GM19238 (cell line): Measurements from ENCODE around the gene SRGAP2B.
"Not testable (repeated sequence)": the region's sequence is repeated elsewhere in the genome, so short reads cannot be mapped to it uniquely, and the experiment has no call there.

Experiments used
- DNase-seq: peaks from one replicate; pipeline ENCODE4 v3.0.0; 2011; ENCODE audit warnings: low spot score; ENCODE audit not compliant: insufficient read length

SRGAP2B gene

GRCh38 chr1:144998134-144998980 lies 96.8 kb downstream of the SRGAP2B start:
- DNase-seq, result not testable (repeated sequence)

- DNase-seq, result not testable (repeated sequence)
These were observed 99.2 kb downstream of the SRGAP2B start for GRCh38 chr1:144995833-144996410.

GRCh38 chr1:144992915-144993314 lies 102.2 kb downstream of the SRGAP2B start:
- not testable (repeated sequence) for DNase-seq

- DNase-seq, result not testable (repeated sequence)
These were observed 104.5 kb downstream of the SRGAP2B start for GRCh38 chr1:144990611-144991010.

- not testable (repeated sequence) for DNase-seq
These were observed 108.0 kb downstream of the SRGAP2B start for GRCh38 chr1:144987131-144987530.

GRCh38 chr1:144986171-144986860 lies 108.8 kb downstream of the SRGAP2B start:
- DNase-seq, result not testable (repeated sequence)

GRCh38 chr1:144985550-144986170 lies 109.5 kb downstream of the SRGAP2B start:
- DNase-seq, result not testable (repeated sequence)

- not testable (repeated sequence) for DNase-seq
These were observed 112.2 kb downstream of the SRGAP2B start for GRCh38 chr1:144982802-144983525.

- DNase-seq, result not testable (repeated sequence)
These were observed 114.0 kb downstream of the SRGAP2B start for GRCh38 chr1:144981157-144981556.

GRCh38 chr1:144979960-144980595 lies 115.0 kb downstream of the SRGAP2B start:
- not testable (repeated sequence) for DNase-seq

GRCh38 chr1:144977856-144978255 lies 117.3 kb downstream of the SRGAP2B start:
- not testable (repeated sequence) for DNase-seq

- not testable (repeated sequence) for DNase-seq
These were observed 123.2 kb downstream of the SRGAP2B start for GRCh38 chr1:144971936-144972335.

GRCh38 chr1:144966488-144966887 lies 128.6 kb downstream of the SRGAP2B start:
- DNase-seq, result not testable (repeated sequence)

- not testable (repeated sequence) for DNase-seq
These were observed 130.4 kb downstream of the SRGAP2B start for GRCh38 chr1:144964765-144965164.

- DNase-seq, result not testable (repeated sequence)
These were observed 130.9 kb downstream of the SRGAP2B start for GRCh38 chr1:144964186-144964585.

- DNase-seq, result not testable (repeated sequence)
These were observed 131.6 kb downstream of the SRGAP2B start for GRCh38 chr1:144963571-144963970.

- DNase-seq, result not testable (repeated sequence)
These were observed 133.2 kb downstream of the SRGAP2B start for GRCh38 chr1:144961604-144962583.

GRCh38 chr1:144960929-144961488 lies 134.1 kb downstream of the SRGAP2B start:
- DNase-seq, result not testable (repeated sequence)

- not testable (repeated sequence) for DNase-seq
These were observed 146.7 kb downstream of the SRGAP2B start for GRCh38 chr1:144948390-144948789.
